Measurements from ENCODE around the gene WNT3A.

WNT3A gene

DNA sequence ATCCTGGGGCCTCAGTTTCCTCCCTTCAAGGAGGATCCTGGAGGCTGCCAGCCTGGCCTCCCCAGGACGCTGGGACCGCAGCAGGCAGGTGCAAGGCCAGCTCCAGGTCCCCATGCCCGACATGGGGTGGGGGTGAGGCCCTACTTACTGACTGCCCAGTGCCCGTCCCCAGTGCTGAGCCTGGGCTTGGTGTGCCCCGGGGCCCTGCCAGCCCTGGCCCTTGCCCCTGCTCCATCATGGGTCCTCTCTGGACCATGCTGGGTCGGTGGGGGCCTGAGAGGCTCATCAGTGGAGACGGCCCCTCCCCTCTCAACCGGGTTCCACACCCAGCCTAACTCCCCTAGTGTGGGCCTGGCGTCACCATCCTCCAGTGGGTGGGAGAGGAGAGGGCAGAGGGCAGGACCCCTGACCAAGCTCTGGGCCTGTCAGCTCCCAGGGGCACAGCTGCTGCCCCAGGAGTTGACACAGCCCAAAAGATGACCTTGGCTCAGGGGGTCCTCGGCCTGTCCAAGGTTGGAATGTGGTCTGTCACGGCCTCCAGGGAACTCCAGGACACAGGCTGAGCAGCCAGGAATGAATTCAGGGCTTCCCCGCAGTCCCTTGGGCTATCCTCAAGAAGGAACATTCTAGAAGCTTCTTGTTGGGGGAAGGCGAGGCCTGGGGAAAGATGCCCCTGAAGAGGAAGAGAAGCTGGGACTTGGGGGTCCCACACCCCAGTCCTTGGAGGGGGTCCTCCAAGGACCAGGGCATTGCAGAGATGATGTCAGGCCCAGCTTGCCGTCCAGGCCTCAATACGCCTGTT lies 58.1 kb downstream of the WNT3A start:
- DNase-seq (ENCODE audit: low read depth) = no peak
- TF ChIP-seq, protein P1, sequence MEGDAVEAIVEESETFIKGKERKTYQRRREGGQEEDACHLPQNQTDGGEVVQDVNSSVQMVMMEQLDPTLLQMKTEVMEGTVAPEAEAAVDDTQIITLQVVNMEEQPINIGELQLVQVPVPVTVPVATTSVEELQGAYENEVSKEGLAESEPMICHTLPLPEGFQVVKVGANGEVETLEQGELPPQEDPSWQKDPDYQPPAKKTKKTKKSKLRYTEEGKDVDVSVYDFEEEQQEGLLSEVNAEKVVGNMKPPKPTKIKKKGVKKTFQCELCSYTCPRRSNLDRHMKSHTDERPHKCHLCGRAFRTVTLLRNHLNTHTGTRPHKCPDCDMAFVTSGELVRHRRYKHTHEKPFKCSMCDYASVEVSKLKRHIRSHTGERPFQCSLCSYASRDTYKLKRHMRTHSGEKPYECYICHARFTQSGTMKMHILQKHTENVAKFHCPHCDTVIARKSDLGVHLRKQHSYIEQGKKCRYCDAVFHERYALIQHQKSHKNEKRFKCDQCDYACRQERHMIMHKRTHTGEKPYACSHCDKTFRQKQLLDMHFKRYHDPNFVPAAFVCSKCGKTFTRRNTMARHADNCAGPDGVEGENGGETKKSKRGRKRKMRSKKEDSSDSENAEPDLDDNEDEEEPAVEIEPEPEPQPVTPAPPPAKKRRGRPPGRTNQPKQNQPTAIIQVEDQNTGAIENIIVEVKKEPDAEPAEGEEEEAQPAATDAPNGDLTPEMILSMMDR (IDR thresholded peaks at IDR 0.05; ENCODE audit: insufficient read depth, low read depth, low read length, missing control alignments) = no peak
- no peak overlapping the region for H3K4me3 ChIP-seq (ENCODE audit: low read length)

DNA sequence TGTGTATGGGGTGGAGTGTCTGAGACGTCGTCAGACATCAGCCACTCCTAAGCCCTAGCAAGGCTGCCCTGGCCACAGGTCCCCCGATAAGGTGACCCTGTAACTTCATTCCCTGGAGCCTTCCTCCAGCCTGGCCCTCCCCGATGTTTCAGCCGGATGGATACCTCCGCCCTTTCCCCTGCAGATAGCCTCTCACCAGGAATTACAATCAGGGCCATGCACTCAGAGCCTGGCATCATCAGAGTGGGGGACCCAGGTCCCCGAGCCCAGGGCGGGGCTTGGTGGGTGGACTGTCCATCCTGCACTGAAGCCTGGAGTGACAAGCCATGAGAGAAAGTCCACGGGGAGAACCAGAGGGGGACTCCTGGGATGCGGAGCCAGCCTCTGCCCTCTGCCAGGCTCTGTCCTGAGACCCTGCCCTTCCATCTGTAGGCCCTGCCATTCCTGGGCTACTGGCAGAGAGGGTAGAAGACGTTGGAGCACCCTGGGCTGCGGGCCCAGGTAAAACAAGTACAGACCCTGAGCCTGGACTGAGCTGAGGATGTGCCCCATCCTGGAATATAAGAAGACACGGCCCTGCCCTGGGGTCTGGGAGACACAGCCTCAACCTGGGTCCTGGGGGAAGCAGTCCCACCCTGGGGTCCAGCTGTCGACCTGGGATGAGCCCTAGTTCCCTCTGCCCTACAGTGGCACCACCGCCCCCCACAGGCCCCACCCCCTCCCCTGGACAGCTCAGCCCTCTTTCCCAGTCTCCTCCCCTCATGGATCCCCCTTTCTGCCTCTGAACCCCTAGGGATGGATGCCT lies 58.9 kb downstream of the WNT3A start:
- TF ChIP-seq, protein P1 (IDR thresholded peaks at IDR 0.05; ENCODE audit: insufficient read depth, low read depth, low read length, missing control alignments) = no peak
- no peak overlapping the region for H3K4me3 ChIP-seq (ENCODE audit: low read length)
- no peak for DNase-seq (ENCODE audit: low read depth)

DNA sequence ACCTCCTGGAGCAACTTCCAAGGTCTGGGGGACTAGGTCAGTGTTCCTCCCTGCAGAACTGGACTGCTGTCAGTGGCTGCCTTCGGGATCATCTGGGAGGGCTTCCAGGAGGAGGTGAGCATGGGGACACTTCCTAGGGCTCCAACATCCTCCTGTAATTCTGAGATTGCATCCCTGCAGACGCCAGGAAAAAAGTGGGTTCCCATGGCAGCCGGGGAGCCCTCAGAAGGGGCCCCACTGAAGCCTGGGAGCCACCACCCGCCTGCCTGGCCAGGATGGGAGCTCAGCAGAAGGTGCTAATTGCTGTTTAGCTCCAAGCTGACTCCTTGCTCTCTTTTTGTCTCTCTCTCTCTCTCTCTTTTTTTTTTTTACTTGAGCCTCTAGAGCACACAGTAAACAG lies 59.6 kb downstream of the WNT3A start:
- no peak overlapping the region for H3K4me3 ChIP-seq (ENCODE audit: low read length)
- DNase-seq (ENCODE audit: low read depth) = no peak
- TF ChIP-seq, protein P1 (IDR thresholded peaks at IDR 0.05; ENCODE audit: insufficient read depth, low read depth, low read length, missing control alignments) = no peak

DNA sequence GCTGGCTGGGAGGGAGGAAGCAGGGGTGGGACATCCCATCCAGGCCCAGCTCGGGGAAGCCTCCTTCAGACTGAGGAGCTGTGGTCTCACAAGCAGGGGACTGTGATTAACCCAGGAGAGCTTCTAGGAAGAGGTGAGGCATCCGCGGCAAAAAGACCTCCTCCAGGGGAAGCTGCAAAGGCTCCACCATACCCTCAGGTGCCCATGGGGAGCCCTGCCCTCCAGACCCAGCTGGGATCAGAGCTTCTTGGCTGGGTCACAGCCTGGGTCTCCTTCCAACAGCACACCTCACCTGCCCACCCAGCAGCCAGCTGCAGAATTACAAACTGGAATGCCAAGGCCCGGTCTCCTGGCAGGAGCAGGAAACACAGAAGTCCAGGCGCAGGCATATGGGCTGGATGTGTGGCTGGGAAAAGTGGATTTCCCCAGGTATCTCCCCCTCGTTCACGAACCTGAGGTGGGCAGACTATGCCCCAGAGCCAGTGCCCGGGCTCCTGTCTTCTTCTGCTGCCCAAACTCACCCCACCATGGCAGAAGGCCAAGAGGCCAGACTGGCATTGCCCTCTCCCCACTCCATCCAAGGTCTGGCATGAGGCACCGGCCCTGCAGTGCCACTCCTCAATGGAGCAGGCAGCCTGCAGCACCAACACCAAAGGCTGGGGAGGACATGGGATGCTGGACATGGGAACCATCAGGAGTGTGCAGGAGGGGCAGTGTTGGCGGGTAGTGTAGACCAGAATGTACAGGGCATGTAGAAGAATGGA lies 60.3 kb downstream of the WNT3A start:
- DNase-seq (ENCODE audit: low read depth) = no peak
- H3K4me3 ChIP-seq (ENCODE audit: low read length) = no peak overlapping the region
- TF ChIP-seq, protein P1 (IDR thresholded peaks at IDR 0.05; ENCODE audit: insufficient read depth, low read depth, low read length, missing control alignments) = no peak

DNA sequence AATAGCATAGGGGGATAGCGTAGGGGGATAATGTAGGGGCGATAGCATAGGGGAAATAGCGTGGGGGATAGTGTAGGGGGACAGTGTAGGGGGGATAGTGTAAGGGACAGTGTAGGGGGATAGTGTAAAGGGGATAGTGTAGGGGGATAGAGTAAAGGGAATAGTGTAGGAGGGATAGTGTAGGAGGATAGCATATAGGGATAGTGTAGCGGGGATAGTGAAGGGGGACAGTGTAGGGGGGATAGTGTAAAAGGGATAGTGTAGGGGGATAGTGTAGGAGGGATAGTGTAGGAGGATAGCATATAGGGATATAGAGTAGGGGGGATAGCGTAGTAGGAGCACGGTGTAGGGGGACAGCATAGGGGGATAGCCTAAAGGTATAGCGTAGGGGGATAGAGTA lies 61.6 kb downstream of the WNT3A start:
- DNase-seq (ENCODE audit: low read depth) = no peak
- H3K4me3 ChIP-seq (ENCODE audit: low read length) = no peak overlapping the region
- TF ChIP-seq, protein P1 (IDR thresholded peaks at IDR 0.05; ENCODE audit: insufficient read depth, low read depth, low read length, missing control alignments) = no peak

DNA sequence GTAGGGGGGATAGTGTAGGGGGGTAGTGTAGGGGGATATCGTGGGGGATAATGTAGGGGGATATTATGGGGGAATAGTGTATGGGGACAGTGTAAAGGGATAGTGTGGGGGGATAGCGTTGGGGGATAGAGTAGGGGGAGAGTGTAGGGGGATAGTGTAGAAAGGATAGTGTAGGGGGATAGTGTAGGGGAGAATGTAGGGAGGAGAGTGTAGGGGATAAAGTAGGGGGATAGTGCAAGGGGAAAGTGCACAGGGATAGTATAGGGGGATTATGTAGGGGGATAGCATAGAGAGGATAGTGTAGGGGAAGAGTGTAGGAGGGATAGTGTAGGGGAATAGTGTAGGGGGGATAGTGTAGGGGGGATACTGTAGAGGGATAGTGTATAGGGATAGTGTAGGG lies 63.4 kb downstream of the WNT3A start:
- DNase-seq (ENCODE audit: low read depth) = no peak
- no peak overlapping the region for H3K4me3 ChIP-seq (ENCODE audit: low read length)
- TF ChIP-seq, protein P1 (IDR thresholded peaks at IDR 0.05; ENCODE audit: insufficient read depth, low read depth, low read length, missing control alignments) = no peak

Data from epithelial cell of esophagus (primary cell).